T1000 (cell line): ENCODE measurements around the gene PSMD1.

ENCODE experiments used
- DNase-seq: peaks from one replicate; lab custom pipeline; 2025; ENCODE audit warnings: mixed read lengths; lab: John Stamatoyannopoulos, UW

PSMD1 gene

DNA sequence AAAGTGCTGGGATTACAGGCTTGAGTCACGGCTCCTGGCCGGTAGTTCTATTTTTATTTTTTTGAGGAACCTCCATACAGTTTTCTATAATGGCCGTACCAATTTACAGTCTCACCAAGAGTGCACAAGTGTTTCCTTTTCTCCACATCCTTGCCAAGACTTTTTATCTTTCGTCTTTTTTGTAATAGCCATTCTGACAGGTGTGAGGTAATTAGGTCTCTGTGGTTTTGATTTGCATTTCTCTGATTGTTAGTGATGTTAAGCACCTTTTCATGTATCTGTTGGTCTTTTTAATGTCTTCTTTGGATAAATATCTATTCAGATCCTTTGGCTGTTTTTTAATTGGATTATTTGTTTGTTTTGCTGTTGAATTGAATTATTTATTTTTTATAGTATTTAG lies 151.1 kb downstream of the PSMD1 start:
- no peak for DNase-seq

DNA sequence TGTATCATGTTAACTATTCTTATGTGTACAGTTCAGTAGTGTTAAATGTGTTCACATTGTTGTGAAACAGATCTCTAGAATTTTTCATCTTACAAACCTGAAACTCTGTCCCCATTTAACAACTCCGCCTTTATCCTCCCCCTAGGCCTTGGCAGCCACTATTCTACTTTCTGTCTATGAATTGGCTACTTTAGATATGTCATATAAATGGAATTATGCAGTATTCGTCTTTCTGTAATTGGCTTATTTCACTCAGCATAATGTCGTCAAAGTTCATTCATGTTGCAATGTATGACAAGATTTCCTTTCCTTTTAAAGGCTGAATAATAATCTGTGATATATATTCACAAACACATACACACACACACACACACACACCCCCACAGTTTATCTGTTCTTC lies 154.1 kb downstream of the PSMD1 start:
- no peak for DNase-seq

DNA sequence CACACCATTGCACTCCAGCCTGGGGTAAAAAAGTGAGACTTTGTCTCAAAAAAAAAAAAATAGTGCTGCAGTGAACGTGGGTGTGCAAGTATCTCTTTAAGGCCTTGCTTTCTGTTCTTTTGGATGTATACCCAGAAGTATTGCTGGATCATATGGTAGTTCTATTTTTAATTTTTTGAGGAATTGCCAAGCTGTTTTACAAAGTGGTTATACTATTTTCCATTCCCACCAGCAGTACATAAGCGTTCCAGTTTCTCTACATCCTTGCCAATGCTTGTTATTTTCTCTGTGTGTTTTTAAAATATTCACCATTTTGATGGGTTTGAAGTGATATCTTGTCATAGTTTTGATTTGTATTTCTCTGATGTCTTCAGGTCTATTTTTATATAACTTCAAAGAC lies 154.8 kb downstream of the PSMD1 start:
- DNase-seq, result no peak

DNA sequence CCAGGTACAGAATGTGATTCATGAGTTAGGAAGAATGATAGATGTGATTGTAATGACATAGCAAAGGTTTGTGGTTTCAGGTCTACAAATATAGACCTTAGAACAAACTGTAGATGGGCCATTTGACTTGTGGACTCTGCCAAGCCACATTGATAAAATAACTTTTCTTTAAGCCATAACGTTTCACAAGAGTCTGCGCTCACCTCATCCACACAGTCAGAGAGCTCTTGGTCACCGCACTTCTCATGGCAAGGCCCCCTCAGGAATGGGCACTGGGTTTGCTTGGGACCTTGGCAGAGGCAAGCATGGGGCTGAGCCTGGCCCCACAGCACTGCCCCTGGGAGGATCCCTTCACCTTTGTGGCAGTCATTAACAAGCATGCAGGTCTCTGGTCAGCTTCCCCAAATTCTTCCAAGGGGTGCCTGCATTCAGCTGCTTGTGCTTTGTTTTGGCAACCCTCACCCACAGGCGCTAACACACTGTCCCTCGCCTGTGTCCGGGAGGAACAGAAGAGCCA lies 155.7 kb downstream of the PSMD1 start:
- DNase-seq, result no peak

DNA sequence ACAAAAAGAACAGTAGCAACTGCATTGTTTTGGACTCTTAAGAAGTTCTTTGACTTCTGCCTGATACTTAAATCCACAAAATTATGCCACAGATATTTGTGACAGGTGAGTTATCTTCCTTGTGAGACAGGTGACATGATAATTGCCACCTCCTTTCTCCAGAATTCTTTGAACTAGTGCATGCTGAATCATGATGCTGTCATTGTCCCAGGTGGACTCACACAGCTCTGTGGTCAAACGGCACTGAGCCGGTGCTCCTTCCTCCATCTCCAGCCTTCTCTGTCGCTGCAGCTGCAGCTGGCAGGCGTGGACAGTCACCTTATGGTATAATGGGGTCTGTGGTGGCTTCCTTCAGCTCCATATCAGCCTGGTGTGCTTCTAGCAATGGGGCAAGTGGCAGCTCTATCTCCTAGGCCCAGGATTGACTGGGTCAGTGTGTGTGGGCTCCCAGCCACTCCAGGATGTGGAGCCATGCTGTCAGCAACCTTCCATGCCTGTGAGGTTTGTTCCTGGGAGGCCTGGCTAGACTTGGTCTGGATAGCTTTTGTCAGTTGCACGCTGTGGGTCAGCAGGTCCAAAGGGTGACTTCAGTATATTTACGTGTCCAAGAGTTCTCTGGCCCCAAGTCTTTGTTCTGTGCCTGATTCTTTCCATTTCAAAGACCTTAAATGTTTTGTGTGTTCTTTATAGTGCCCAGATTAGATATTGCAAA lies 157.4 kb downstream of the PSMD1 start:
- DNase-seq, result no peak

DNA sequence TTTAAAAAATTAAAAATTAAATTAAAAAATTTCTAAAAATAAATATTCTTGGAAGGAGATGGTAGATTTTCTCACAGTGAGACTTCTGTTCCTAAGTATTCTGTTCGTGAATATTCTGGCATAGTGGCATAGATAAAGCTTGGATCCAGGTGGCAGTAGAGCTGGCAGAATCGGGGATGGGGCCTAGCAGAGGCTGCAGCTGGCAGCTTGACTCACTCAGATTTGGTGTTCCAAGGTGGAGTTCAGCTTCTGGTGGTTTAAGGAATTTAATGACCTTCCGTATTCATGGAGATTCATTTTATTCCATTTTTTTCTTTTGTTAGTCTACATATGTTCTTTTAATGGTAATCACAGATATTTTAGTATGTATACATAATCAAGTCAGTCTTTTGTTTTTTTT lies 161.7 kb downstream of the PSMD1 start:
- no peak for DNase-seq

DNA sequence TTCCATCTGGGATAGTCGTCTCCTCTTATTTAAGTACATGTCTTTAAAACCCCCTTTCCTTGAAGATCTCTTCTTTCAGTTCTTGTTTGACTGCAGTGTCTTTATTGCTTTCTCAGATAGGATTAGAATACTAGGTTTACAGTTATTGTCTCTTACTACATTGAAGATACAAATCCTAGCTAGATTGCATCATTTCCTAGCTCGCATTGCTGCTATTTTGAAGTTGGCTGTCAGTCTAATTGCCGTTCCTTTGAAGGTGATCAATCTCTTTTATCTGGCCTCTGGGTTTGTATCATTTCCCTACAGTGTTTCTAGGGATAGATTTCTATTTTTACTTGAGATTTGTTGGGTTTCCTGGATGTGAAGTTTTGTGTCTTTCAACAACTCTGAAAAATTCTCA lies 162.6 kb downstream of the PSMD1 start:
- DNase-seq, result no peak

DNA sequence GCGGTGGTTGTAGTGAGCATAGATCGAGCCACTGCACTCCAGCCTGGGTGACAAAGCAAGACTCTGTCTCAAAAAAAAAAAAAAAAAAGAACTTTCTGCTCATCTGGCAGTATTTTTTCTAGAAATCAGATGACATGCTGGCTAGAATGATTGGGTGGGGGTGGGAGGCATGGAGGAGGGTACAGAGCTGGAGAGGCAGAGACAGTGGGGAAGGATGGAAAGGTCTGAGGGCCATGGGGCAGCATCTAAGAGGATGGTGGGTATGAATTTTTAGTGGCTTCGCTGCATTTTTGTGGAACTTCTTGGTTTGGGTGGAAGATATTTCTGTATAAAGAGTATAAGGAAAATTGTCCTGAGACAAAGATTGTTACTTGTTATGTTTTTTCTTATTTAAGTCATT lies 165.1 kb downstream of the PSMD1 start:
- DNase-seq, result no peak
